GM19351 (cell line): ENCODE measurements around the gene PCBP1.
"Not testable (repeated sequence)": the region's sequence is repeated elsewhere in the genome, so short reads cannot be mapped to it uniquely, and the experiment has no call there.

ENCODE experiments used
- ATAC-seq: cut with Tn5 transposase; IDR thresholded peaks from one replicate; pipeline ENCODE4 v1.9.1; 2021; ENCODE audit warnings: mild to moderate bottlenecking, moderate library complexity; ENCODE audit not compliant: unreplicated experiment

Gene PCBP1

DNA sequence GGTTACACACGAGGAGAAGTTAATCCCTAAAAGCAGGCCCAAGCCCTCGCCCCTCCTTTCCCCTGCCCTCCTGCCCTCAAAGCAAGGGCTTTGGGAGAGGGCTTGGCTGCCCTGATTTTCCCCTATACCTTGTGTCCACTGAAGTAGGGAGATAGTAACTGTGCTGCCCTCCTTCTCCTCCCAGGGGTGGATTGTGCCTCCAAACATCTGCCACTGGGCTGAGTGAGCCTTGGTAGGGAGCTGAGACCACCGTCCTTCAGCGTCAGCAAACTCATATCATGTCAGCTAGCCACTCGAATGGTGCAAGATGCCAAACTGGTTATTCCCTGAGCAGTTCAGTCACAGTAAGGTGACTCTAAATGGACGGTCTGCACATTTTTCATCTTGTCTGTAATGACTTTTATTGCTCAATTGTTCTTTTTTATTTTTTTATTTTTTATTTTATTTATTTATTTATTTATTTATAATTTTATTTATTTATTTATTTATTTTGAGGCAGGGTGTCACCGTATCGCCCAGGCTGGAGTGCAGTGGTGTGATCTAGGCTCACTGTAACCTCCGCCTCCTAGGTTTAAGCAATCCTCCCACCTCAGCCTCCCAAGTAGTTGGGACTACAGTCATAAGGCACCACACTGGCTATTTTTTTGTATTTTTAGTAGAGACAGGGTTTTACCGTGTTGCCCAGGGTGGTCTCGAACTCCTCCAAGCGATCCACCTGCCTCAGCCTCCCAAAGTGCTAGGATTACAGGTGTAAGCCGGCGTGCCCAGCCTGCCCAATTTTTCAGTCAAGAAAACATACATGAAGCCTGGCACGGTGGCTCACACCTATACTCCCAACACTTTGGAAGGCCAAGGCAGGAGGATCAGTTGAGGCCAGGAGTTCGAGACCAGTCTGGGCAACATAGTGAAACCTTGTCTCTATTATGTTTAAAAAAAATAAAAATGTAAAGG lies 8.7 kb downstream of the PCBP1 start:
- ATAC-seq = no peak

DNA sequence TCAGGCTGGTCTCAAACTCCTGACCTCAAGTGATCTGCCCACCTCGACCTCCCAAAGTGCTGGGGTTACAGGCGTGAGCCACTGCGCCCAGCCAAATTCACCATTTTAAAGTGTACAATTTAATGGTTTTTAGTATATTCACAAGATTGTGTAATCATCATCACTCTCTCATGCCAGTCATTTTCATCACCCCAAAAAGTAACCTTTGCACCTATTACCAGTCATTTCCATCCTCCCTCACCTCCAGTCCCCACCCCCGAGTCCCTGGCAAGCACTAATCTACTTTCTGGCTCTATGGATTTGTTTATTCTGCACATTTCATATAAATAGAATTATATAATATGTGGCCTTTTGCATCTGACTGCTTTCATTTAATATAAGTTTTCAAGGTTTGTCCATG lies 10.8 kb downstream of the PCBP1 start:
- no peak for ATAC-seq

DNA sequence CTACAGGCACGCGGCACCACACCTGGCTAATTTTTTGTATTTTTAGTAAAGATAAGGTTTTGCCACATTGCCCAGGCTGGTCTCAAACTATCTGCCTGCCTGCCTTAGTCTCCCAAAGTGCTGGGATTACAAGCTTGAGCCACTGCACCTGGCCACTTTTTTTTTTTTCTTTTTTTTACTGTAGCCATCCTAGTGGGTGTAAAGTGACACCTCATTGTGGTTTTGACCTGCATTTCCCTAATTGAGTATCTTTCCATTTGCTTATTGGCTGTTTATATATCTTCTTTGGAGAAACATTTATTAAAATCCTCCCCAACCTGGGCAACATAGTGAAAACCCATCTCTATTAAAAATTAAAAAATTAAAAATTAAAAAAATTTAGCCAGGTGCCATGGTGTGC lies 12.0 kb downstream of the PCBP1 start:
- ATAC-seq = no peak

DNA sequence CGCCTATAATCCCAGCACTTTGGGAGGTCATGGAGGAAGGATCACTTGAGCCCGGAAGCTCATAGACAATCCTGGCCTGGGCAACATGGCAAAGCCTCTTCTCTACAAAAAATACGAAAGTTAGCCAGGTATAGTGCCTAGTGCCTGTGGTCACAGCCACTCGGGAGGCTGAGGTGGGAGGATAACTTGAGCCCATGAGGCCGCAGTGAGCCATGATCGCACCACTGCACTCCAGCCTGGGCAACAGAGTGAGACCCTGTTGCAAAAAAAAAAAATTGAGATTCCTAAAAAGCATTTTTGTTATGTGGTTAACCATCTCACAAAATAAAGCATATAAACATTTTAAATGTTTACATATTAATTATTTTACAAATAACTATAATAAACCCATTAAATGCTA lies 13.9 kb downstream of the PCBP1 start:
- no peak for ATAC-seq

DNA sequence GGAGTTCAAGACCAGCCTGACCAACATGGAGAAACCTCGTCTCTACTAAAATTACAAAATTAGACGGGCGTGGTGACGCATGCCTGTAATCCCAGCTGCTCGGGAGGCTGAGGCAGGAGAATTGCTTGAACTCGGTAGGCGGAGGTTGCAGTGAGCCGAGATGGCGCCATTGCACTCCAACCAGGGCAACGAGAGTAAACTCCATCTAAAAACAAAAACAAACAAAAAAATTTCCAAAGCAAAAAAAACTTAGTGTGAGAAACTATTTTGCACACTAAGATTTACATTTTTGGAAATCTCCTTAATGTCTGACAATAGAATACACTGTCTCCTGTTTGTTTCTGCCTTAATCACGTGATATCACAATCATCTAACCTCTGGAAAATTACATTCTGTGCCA lies 14.4 kb downstream of the PCBP1 start:
- not testable (repeated sequence) for ATAC-seq

DNA sequence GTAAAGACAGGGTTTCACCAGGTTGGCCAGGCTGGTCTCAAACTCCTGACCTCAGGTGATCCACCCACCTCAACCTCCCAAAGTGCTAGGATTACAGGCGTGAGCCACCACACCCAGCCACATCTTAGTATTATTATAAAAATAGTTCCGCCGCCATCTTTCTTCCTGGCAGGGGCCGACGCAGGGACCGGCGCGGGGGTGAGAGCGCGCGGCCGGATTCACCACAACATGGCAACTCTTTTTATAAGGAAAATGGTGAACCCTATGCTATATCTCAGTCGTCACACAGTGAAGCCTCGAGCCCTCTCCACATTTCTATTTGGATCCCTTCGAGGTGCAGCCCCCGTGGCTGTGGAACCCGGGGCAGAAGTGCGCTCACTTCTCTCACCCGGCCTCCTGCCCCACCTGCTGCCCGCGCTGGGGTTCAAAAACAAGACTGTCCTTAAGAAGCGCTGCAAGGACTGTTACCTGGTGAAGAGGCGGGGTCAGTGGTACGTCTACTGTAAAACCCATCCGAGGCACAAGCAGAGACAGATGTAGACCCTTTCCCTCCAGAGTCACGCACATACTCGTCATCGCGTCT lies 15.1 kb downstream of the PCBP1 start:
- ATAC-seq = not testable (repeated sequence)

DNA sequence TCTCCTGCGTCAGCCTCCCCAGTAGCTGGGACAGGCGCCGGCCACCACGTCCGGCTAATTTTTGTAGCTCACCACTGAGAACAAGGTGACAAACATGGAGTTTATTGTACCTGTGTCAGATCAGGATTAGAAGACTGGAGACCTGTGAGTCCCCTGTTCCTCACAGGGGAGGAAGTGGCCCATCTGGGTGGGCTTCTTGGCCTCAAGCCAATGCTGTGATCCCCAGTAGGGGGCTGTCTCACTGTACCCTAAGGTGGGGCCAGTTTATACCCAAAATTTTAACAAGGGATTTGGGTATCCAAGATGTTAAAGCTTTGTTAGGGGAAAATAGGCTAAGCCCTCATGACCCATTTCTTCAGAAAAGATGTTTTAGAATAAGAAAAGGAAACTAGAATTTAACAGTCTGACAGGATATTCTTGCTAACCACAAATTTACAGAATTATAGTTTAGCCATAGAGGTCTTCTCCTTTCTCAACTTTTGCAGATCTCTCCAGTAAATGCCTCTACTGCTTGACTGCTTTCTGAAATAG lies 16.3 kb downstream of the PCBP1 start:
- ATAC-seq = no peak

DNA sequence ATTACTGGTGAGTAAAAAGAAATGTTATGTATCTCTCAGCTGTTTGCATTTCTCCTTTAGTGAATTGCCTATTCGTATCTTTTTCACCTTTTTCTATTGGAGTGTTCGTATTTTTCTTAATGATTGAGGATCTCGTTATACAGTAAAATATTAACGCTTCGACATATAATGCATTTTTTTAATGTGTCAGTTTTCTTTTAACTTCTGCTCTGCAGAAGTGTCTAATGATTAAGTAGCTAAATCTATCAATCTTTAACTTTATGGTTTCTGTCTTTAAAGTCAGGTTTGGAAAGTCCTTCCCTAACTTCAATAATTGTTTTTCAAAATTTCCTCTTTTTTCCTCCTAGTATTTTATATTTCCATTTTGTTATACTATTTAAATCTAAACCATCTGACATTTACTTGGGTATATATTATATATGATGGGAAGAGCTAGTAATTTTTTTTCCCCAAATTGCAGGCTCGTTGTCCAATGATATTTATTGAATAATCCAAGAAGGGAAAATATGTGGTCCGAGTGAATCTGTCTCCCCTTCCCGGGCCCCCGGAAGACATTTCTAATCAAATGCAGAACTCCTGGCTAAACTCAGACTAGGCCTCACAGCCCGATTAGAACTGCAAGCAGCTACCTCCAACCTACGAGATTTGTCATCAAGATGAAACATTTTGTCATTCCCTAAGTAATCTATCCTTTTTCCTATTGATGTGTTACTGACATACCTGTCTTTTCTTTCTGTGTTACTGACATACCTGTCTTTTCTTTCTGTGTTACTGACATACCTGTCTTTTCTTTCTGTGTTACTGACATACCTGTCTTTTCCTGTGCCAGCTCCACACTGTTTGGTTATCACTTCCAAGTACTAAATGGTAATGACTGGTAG lies 17.2 kb downstream of the PCBP1 start:
- no peak for ATAC-seq

DNA sequence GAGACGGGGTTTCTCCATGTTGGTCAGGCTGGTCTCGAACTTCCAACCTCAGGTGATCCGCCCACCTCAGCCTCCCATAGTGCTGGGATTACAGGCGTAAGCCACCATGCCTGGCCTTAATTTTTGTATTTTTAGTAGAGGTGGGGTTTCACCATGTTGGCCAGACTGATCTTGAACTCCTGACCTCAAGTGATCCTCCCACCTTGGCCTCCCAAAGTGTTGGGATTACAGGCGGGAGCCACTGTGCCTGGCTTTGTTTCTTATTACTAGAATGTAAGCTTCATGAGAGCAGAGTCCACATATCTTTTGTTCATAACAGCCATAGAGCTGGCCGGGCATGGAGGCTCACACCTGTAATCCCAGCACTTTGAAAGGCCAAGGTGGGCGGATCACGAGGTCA lies 18.9 kb downstream of the PCBP1 start:
- ATAC-seq = not testable (repeated sequence)

DNA sequence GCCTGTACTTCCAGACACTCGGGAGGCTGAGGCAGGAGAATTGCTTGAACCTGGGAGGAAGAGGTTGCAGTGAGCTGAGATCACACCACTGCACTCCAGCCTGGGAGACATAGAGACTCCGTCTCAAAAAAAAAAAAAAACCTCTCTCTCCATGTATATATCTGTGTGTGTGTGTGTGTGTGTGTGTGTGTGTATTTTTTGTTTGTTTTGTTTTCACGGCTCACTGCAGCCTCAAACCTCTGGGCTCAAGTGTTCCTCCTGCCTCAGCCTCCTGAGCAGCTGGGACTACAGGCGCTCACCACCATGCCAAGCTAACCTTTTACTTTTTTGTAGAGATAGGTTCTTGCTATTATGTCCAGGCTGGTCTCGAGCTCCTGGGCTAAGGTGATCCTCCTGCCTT lies 23.1 kb downstream of the PCBP1 start:
- ATAC-seq = not testable (repeated sequence)

DNA sequence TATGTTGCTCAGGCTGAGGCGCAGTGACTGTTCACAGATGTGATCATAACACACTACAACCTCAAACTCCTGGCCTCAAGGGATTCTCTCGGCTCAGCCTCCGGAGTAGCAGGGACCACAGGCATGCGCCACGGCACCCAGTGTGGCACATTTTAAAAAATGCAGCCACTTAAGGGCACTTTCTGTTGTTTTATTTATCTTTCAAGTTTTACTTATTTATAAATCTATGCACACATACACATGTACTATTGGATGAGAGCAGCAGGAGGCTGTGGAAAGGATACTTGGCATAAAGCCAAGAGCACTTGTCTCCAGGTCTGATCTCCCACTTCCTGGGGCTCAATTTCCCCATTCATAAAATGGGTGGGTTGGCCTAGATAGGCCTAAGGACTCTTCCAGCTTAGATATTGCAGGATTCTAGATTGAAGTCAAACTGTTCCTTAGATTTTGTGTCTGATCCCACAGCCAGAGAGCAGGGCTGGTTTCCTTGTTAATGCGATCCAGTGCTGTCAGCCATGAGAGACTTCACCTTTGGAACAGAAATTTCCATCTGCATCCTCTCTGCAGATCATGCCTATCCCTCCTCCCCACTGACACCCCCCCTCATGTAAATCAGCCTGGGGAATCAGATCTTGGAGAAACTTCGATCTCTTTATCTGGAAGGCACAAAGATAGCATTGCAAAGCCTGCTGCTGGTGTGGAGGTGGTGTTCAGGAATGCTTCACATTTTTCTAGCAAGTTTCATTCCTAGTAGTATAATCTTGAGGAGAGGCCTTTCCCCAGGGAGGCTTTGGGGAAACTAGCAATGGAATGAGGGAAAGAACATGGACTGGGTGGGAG lies 24.7 kb downstream of the PCBP1 start:
- ATAC-seq = no peak

DNA sequence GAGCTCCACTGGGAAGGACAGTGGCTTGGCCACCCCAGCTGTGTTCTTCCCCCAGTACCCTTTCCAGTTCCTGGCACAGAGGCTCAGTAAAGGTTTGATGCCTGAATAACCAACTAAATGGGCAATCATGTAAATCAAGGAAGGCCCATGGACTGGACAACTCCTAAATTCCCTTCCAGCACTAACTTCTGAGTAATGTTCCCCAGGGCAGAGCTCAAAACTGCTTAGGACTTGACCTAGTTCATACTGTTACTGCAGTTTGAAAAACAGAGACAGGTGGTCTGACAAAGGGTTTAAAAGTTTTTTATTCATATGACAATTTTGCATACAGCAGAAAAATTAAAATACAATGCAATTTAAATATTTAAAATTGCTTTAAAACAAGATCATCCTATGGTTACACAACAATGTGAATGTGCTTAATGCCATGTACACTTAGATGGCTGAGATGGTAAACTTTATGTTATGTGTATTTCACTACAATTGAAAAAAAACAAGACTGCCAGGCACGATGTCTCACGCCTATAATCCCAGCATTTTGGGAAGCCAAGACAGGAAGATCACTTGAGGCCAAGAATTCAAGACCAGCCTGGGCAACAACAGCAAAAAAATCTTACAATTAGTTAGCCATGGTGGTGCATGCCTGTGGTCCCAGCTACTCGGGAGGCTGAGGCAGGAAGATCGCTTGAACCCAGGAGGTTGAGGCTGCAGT lies 26.2 kb downstream of the PCBP1 start:
- ATAC-seq = no peak

DNA sequence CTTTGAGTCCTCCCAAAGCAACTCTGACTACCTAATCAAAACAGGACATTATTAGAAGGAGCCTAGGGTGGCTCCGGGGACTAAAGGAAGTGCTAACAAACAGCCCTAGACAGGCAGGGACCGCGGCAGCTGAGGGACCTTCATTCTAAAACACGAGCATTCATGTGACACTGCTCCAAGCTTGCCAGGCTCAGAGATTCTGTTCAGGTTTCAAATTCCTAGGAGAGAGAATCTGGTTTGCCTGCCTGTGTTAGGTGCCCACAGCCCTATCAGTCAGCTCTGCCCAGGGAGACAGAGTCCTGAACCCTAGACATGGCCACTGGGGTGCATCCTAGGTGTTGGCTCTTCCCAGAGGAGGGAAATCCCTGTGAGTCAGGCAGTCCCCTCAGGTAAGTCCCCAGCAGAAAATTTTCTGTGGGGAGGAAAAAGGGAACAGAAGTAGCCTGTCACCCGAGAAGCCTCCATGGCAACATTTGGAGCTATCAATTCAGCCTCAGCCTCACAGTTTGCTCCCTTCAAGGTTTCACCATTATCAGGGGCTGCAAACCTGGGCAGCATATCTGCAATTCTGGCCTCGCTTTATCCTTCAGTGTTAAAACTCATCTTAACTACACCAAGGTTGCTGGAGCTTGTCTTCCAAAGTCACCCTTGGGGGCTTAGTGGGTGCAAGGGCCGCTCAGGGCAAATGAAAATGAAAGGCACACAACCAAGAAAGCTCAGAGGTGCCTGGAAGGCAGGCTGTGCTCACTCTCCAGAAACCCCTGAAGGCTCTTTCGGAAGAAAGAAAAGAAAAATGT lies 28.6 kb downstream of the PCBP1 start:
- ATAC-seq = peak; percentile 64

DNA sequence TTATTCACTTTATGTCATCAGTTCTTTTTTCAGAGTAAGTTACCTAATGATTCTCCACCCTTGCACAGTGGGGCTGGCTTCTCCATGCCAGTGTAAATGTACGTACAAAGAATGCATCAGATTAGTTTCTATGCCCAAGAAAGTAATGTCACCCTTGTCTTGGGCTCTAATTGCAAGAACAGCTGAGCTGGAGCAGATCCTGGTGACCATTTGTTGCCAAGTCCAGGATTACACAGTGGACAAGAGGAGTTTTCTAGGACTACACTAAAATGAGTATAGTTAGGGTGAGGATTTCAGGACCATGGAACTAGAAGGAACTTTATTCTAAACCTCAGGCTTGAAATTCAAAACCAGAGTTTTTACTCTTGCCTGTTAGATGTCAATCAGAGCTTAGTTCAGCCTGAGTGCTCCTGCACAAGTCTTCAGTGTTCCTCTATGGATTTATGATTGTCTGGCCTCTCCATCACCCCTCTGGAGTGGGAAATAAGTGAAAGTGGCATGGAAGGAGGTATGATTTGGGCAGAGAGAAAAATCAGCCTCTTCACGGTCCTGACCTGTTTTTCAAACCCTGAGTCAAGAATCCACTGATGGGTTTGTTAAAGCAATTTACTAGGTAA lies 29.8 kb downstream of the PCBP1 start:
- no peak for ATAC-seq

DNA sequence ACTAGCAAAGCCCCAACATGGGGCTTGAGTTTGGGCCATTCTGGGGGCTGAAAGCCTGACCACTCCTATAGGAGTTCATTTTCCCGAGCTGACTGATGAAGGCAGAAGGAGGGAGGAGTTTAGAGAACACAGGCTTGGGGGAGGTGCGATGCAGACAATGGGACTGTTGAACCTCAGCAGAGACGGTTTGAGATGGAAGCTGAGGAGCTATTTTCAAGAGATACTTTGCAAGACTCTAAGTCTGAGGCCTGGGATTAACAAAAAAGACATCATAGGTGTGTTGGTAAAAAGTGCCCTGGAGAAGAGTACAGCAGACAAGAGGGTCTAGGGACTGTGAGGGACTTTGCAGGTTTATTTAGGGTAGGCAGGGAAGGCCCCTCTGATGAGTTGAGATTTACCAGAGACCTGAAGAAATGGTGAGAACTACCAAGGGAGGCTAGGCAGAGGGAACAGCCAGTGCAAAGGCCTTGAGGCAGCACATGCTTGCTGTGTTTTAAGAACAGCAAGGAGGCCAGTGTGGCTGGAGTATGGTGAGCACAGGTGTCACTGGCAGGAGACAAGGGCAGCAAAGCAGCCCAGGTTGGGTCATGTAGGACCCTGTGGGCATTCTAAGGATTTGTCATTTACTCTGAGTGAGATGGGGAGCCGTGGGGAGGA lies 31.6 kb downstream of the PCBP1 start:
- ATAC-seq = no peak

DNA sequence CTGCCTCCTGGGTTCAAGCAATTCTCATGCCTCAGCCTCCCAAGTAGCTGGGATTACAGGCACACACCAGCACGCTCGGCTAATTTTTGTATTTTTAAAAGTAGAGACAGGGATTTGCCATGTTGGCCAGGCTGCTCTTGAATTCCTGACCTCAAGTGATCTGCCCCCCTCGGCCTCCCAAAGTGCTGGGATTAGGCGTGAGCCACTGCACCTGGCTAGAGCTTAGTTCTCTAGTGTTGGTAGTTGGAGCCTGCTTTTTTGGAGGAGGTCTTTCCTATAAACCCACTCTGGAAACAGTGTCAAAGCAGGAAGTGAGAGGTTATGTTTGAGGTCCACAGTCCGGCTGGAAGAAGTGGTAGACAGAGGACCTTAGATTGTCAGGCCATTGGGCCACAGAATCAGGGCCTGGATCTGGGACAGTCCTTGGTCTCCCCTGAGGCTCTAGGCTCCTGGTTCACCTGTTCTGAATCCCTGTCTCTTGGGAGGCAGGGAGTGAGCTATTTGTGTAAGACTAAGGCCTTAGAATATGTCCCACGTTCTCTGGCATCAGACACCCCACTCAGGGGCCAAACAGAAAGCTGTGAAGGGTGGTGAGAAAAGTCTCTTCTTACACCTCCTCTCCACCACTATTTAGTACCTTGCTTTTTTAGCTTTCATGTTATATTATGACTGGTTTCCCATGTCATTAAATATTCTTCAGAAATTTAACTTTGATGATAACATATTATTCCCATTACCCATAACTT lies 34.5 kb downstream of the PCBP1 start:
- ATAC-seq = no peak

DNA sequence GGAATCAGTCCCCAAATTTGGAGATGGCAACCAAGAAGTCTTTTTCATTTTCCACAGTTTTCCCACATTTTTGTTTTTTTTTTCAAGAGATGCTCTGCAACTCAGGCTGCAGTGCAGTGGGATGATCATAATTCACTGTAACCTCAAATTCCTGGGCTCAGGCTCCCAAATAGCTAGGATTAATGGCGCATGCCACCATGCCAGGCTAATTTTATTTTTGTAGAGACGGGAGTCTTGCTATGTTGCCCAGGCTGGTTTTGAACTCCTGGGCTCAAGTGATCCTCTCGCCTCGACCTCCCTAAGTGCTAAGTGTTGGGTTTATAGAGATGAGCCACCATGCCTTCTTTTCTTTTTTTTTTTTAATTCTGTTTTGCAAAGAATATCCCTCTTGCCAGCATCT lies 35.2 kb downstream of the PCBP1 start:
- ATAC-seq = no peak
